Activated T-cell treated with anti-CD3 and anti-CD28 coated beads for 4 hours (primary cell): ENCODE measurements around the gene SYT10.
"Not testable (repeated sequence)": the region's sequence is repeated elsewhere in the genome, so short reads cannot be mapped to it uniquely, and the experiment has no call there.

Experiments
- DNase-seq: peaks from one replicate; pipeline ENCODE4 v3.0.0-alpha.2; 2020

The SYT10 gene

GRCh38 chr12:33331961-33332398, 107.6 kb downstream of the SYT10 start:
- not testable (repeated sequence) for DNase-seq

DNA sequence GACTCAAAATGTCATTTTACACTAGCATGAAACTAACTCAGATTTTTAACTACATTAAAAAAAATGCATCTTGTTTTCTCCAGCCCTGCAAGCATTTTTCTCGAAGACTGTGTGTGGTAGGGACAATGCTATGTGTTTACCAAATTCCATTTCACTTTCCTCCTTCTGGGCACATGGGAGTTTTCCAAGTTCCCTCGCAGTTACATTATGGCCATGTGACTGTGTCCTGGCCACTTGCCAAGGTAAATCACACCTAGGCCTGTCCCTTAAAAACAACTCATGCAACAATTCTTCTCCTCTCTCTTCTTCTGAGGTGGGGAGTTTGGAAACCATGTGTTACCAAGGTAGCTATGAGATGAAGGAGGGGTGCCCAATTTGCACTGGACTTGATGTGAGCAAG, 108.7 kb downstream of the SYT10 start:
- no peak for DNase-seq
